ENCODE results near the gene TMEM52.

Gene TMEM52

DNA sequence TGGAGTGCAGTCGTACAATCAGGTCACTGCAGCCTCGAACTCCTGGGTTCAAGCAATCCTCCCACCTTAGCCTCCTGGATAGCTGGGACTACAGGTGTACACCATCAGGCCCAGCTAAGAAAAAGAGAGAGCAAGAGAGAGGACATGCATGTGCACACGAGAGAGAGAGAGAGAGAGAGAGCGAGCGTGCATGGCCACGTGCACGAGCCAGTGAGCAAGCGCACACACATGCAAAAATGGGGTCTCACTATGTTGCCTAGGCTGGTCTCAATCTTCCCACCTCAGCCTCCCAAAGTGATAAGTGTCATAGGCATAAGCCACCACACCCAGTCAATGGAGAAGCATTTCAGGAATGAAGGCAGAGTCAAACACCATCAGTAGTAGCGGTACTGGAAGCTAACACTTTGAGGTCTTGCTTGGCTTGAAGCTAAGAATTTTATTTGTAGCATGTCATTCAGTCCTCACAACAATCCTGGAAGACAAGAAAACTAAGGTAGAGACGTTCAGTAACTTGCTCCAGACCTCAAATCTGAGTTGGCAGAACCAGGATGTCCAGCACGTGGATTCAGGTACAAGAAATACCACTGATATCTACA lies 42.6 kb downstream of the TMEM52 start:
- Histone ChIP-seq H3K9ac (ENCODE audit: low read depth, low read length) (no peak overlapping the region), H3K9me3 (ENCODE audit: control insufficient read depth, insufficient read depth, low read length) (0 out of 2 replicates have a peak, but pooled peaks cover 3% of the 10 kb centered on the region), H3K36me3 (ENCODE audit: control insufficient read depth, insufficient read depth, low read length) (peaks cover 32% of the 10 kb centered on the region), H3K27me3 (ENCODE audit: control insufficient read depth, insufficient read depth, low read length) (no peaks in the 10 kb centered on the region), H3K4me1 (ENCODE audit: control insufficient read depth, insufficient read depth, low read length) (no peaks in the 10 kb centered on the region; the same call in 1 of the 2 replicates), H3K4me3 (ENCODE audit: low read depth, low read length) (no peak overlapping the region), H3K27ac (ENCODE audit: low read depth, low read length) (no peak overlapping the region)

- no peak overlapping the region for H3K4me3 ChIP-seq (ENCODE audit: low read depth, low read length)
- H3K36me3 ChIP-seq (ENCODE audit: control insufficient read depth, insufficient read depth, low read length), result peaks cover 32% of the 10 kb centered on the region
- H3K27me3 ChIP-seq (ENCODE audit: control insufficient read depth, insufficient read depth, low read length), result no peaks in the 10 kb centered on the region
- H3K27ac ChIP-seq (ENCODE audit: low read depth, low read length), result no peak overlapping the region
- no peaks in the 10 kb centered on the region; the same call in 1 of the 2 replicates for H3K4me1 ChIP-seq (ENCODE audit: control insufficient read depth, insufficient read depth, low read length)
- 0 out of 2 replicates have a peak, but pooled peaks cover 3% of the 10 kb centered on the region for H3K9me3 ChIP-seq (ENCODE audit: control insufficient read depth, insufficient read depth, low read length)
- no peak overlapping the region for H3K9ac ChIP-seq (ENCODE audit: low read depth, low read length)
These were observed 43.1 kb downstream of the TMEM52 start for GRCh38 chr1:1875932-1876331.

- Histone ChIP-seq H3K27me3 (ENCODE audit: control insufficient read depth, insufficient read depth, low read length) (no peaks in the 10 kb centered on the region), H3K4me3 (ENCODE audit: low read depth, low read length) (no peak overlapping the region), H3K9ac (ENCODE audit: low read depth, low read length) (no peak overlapping the region), H3K36me3 (ENCODE audit: control insufficient read depth, insufficient read depth, low read length) (peaks cover 32% of the 10 kb centered on the region), H3K4me1 (ENCODE audit: control insufficient read depth, insufficient read depth, low read length) (no peaks in the 10 kb centered on the region), H3K27ac (ENCODE audit: low read depth, low read length) (no peak overlapping the region), H3K9me3 (ENCODE audit: control insufficient read depth, insufficient read depth, low read length) (0 out of 2 replicates have a peak, but pooled peaks cover 3% of the 10 kb centered on the region)
These were observed 44.2 kb downstream of the TMEM52 start for GRCh38 chr1:1874901-1875300.

DNA sequence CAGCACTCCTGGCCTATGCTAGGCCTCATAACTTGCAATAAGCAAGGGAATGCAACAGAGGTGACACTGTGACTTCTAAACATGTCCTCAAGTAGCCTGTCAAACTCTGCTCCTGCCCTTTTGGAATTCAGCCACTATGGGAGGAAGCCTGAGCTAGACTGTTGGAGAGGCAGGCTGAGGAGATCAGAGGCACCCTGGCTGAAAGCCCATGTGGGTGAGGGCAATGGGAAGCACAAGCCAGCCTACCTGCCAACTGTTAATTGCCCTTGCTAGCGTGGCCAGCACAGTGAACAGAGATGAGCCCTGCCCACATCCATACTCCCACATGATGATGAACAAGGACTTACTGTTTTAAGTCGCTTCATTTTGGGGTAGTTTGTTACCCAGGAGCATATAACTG lies 45.9 kb downstream of the TMEM52 start:
- Histone ChIP-seq H3K9ac (ENCODE audit: low read depth, low read length) (no peak overlapping the region), H3K4me3 (ENCODE audit: low read depth, low read length) (no peak overlapping the region), H3K36me3 (ENCODE audit: control insufficient read depth, insufficient read depth, low read length) (peaks cover 35% of the 10 kb centered on the region), H3K4me1 (ENCODE audit: control insufficient read depth, insufficient read depth, low read length) (no peaks in the 10 kb centered on the region), H3K27ac (ENCODE audit: low read depth, low read length) (no peak overlapping the region), H3K9me3 (ENCODE audit: control insufficient read depth, insufficient read depth, low read length) (0 out of 2 replicates have a peak, but pooled peaks cover 3% of the 10 kb centered on the region), H3K27me3 (ENCODE audit: control insufficient read depth, insufficient read depth, low read length) (no peaks in the 10 kb centered on the region)

GRCh38 chr1:1872329-1872994 lies 46.6 kb downstream of the TMEM52 start:
- Histone ChIP-seq H3K9ac (ENCODE audit: low read depth, low read length) (no peak overlapping the region), H3K4me3 (ENCODE audit: low read depth, low read length) (no peak overlapping the region), H3K4me1 (ENCODE audit: control insufficient read depth, insufficient read depth, low read length) (no peaks in the 10 kb centered on the region), H3K27me3 (ENCODE audit: control insufficient read depth, insufficient read depth, low read length) (no peaks in the 10 kb centered on the region), H3K9me3 (ENCODE audit: control insufficient read depth, insufficient read depth, low read length) (0 out of 2 replicates have a peak, but pooled peaks cover 3% of the 10 kb centered on the region), H3K36me3 (ENCODE audit: control insufficient read depth, insufficient read depth, low read length) (peaks cover 35% of the 10 kb centered on the region), H3K27ac (ENCODE audit: low read depth, low read length) (no peak overlapping the region)

- Histone ChIP-seq H3K9me3 (ENCODE audit: control insufficient read depth, insufficient read depth, low read length) (no peaks in the 10 kb centered on the region), H3K4me1 (ENCODE audit: control insufficient read depth, insufficient read depth, low read length) (no peaks in the 10 kb centered on the region), H3K9ac (ENCODE audit: low read depth, low read length) (no peak overlapping the region), H3K27ac (ENCODE audit: low read depth, low read length) (no peak overlapping the region), H3K4me3 (ENCODE audit: low read depth, low read length) (no peak overlapping the region), H3K36me3 (ENCODE audit: control insufficient read depth, insufficient read depth, low read length) (peaks cover 14% of the 10 kb centered on the region), H3K27me3 (ENCODE audit: control insufficient read depth, insufficient read depth, low read length) (no peaks in the 10 kb centered on the region)
These were observed 49.6 kb downstream of the TMEM52 start for GRCh38 chr1:1869469-1869868.
